Omental fat pad (tissue), 4 donors: ENCODE measurements around the gene ABCA6. TPM values are rescaled to one million over a fixed set of nuclear protein-coding genes. Genes with fewer than 3 reads are reported as not detected.

ENCODE experiments used
- ATAC-seq: fragments of 150-250 bp; one replicate; pipeline ENCODE4 v1.9.1; 2016; ENCODE audit warnings: mild to moderate bottlenecking, moderate library complexity; ENCODE audit not compliant: low FRiP score
- DNase-seq: peaks from one replicate; pipeline ENCODE4 v3.0.0-alpha.2; 2019; ENCODE audit warnings: low spot score
- CTCF ChIP-seq, 3 donors: fragments of 450-650 bp; IDR thresholded peaks; one replicate each; pipeline ENCODE4 v1.5.1; 2016 to 2017; ENCODE audit warnings: antibody characterized with exemption in 3 of 3, mild to moderate bottlenecking in 3 of 3, moderate library complexity in 2 of 3
- total RNA-seq, 4 donors: library from RNA; depleted of rRNA; stranded (reverse); fragments of >200 nt; gene quantifications; one replicate each; pipeline ENCODE4 v1.1.0, GENCODE V29; 2016

The ABCA6 gene
- total RNA-seq, 4 donors from 2014 or later: 50.2 to 311 (median 163) TPM

GRCh38 chr17:69059458-69060175 lies 82.1 kb downstream of the ABCA6 start:
- no peak for TF ChIP-seq CTCF (IDR thresholded peaks at IDR 0.05)
- DNase-seq: no peak
- no peak for ATAC-seq

- DNase-seq (no peak), ATAC-seq (no peak)
- TF ChIP-seq CTCF (IDR thresholded peaks at IDR 0.05): no peak
Measured at GRCh38 chr17:69058165-69058564, 83.5 kb downstream of the ABCA6 start.

- TF ChIP-seq CTCF (IDR thresholded peaks at IDR 0.05): no peak
- DNase-seq (no peak), ATAC-seq (no peak)
Measured at GRCh38 chr17:69057280-69057679, 84.4 kb downstream of the ABCA6 start.

GRCh38 chr17:69056179-69056823 lies 85.4 kb downstream of the ABCA6 start:
- DNase-seq: no peak
- ATAC-seq: no peak
- no peak for TF ChIP-seq CTCF (IDR thresholded peaks at IDR 0.05)

- no peak for ATAC-seq
- TF ChIP-seq CTCF (IDR thresholded peaks at IDR 0.05): no peak
- no peak for DNase-seq
Measured at GRCh38 chr17:69055334-69055733, 86.4 kb downstream of the ABCA6 start.

- no peak for TF ChIP-seq CTCF (IDR thresholded peaks at IDR 0.05)
- ATAC-seq (no peak), DNase-seq (no peak)
Measured at GRCh38 chr17:69050999-69051775, 90.5 kb downstream of the ABCA6 start.
